ENCODE results near the gene RSAD2.

GRCh38 chr2:6832596-6833299, 44.8 kb upstream of the RSAD2 start:
- TF ChIP-seq, protein P1, sequence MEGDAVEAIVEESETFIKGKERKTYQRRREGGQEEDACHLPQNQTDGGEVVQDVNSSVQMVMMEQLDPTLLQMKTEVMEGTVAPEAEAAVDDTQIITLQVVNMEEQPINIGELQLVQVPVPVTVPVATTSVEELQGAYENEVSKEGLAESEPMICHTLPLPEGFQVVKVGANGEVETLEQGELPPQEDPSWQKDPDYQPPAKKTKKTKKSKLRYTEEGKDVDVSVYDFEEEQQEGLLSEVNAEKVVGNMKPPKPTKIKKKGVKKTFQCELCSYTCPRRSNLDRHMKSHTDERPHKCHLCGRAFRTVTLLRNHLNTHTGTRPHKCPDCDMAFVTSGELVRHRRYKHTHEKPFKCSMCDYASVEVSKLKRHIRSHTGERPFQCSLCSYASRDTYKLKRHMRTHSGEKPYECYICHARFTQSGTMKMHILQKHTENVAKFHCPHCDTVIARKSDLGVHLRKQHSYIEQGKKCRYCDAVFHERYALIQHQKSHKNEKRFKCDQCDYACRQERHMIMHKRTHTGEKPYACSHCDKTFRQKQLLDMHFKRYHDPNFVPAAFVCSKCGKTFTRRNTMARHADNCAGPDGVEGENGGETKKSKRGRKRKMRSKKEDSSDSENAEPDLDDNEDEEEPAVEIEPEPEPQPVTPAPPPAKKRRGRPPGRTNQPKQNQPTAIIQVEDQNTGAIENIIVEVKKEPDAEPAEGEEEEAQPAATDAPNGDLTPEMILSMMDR (conservative IDR thresholded peaks at IDR 0.05 in 1 of 2, IDR thresholded peaks at IDR 0.05 in 1 of 2; ENCODE audit: low read depth in 1 of 2, low read length in 2 of 2): no peak
- TF ChIP-seq EZH2 (IDR thresholded peaks at IDR 0.05; ENCODE audit: low read length, missing control alignments): no peak
